ENCODE data around the gene CSE1L.

CSE1L gene

DNA sequence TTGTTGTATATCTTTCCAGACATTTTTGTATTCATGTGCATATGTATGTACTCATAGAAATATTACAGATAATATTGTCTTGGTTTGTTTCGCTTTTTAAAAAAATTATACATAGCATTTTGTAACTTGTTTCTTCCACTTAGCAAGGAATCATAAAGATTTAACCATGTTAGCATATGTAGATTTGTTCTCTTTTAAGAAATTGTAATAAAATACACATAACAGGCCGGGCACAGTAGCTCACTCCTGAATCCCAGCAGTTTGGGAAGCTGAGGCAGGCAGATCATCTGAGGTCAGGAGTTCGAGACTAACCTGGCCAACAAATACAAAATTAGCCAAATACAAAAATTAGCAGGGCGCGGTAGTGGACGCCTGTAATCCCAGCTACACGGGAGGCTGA, 44.4 kb upstream of the CSE1L start (continued):
- no peak for TF ChIP-seq ZNF692 (tag by site-specific recombination; IDR thresholded peaks at IDR 0.05)

DNA sequence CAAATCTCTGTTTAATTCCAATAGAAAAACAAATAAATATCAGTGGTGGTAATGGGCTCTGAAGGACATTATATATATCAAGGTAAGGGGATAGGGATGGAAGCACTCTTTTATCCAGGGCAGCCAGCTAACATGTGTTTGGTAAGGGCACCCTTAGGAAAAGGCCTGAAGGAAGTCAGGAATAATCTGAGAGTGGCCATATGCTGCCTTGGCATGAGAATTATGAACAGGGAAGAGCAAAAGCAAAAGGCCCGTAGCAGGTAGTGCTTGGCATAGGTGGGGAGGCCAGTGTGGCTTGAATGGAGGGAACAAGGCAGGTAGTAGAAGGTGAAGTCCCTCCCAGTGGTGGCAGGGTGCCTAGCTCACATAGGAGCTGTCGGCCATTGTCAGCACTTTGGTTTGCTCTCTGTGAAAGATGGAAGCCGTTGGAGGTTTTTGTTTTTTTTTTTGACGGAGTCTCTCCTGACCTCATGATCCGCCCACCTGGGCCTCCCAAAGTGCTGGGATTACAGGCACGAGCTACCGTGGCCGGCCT, 39.6 kb upstream of the CSE1L start:
- TF ChIP-seq ZNF140 (tag by site-specific recombination; IDR thresholded peaks at IDR 0.05): no peak
- TF ChIP-seq ZSCAN23 (tag by site-specific recombination; IDR thresholded peaks at IDR 0.05): no peak
- no peak for TF ChIP-seq ZNF214 (tag by site-specific recombination; IDR thresholded peaks at IDR 0.05; ENCODE audit: borderline replicate concordance)
- no peak for TF ChIP-seq ZNF510 (tag by site-specific recombination; IDR thresholded peaks at IDR 0.05; ENCODE audit: insufficient replicate concordance)
- Histone ChIP-seq H3K9me3 (ENCODE audit: control insufficient read depth, insufficient read depth, low read depth, low read length) (no peaks in the 10 kb centered on the region), H3K27ac (ENCODE audit: extremely low read depth, low read depth, low read length) (no peak overlapping the region), H3K36me3 (ENCODE audit: control insufficient read depth in 2 of 2, insufficient read depth in 1 of 2, low read length in 2 of 2) (peaks cover 6 to 51% of the 10 kb centered on the region in 2 experiments; a peak in 2 of 3 replicates), H3K4me3 (ENCODE audit: low read depth, low read length) (no peak overlapping the region), H3K4me1 (ENCODE audit: control insufficient read depth, insufficient read depth, low read length) (no peaks in the 10 kb centered on the region)
- CTCF ChIA-PET: interaction anchor here (0.7 kb wide), 1 partner anchor 10 kb away, joined by 3 read pairs; no protein-coding TSS in a partner anchor
- POLR2A ChIA-PET: interaction anchor here (0.7 kb wide), 1 partner anchor 11 kb away, joined by 5 read pairs; no protein-coding TSS in a partner anchor

DNA sequence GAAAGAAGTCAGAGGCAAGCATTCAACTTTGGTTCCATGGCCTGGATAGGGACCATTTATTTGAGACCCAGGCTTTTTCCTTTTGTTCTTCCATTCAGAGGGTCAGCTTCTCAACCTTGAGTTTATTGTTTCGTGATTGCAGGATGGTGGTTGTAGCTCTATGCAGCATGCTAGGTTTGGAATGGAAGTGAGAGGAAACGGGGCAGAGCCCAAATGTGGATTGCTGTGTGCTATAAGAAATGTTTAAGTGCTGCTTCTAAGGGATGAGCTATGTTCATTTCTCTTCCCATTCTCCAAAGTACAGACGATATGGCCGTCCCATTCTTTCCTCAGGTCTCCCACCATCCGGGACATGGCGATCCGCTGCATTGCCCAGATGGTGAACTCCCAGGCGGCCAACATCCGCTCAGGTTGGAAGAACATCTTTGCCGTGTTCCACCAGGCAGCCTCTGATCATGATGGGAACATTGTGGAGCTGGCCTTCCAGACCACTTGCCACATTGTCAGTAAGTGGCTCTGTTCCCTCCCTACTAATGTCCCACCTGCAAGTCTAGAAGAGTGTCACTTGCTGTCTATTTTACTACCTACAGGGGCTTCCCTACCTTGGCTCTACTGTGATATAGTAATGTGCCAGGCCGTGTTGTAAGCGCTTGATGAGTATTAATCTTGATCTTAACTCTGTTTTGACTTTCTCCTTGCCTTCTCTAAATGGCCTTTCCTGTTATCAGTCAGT, 36.0 kb upstream of the CSE1L start:
- Histone ChIP-seq H3K9me3 (ENCODE audit: control insufficient read depth, insufficient read depth, low read depth, low read length) (no peaks in the 10 kb centered on the region), H3K4me3 (ENCODE audit: low read depth, low read length) (no peak overlapping the region), H3K36me3 (ENCODE audit: control insufficient read depth in 2 of 2, insufficient read depth in 1 of 2, low read length in 2 of 2) (peaks cover 7 to 77% of the 10 kb centered on the region in 2 experiments; a peak in 2 of 3 replicates), H3K27ac (ENCODE audit: extremely low read depth, low read depth, low read length) (no peak overlapping the region), H3K4me1 (ENCODE audit: control insufficient read depth, insufficient read depth, low read length) (no peaks in the 10 kb centered on the region)
- POLR2A ChIA-PET: no interaction called here
- TF ChIP-seq ZNF596 (tag by site-specific recombination; IDR thresholded peaks at IDR 0.05) (no peak), ZNF426 (tag by site-specific recombination; IDR thresholded peaks at IDR 0.05) (no peak), GFI1B (tag by site-specific recombination; IDR thresholded peaks at IDR 0.05) (no peak), ZNF175 (tag by site-specific recombination; IDR thresholded peaks at IDR 0.05) (no peak), WT1 (tag by site-specific recombination; IDR thresholded peaks at IDR 0.05) (no peak), ZNF433 (tag by site-specific recombination; IDR thresholded peaks at IDR 0.05; ENCODE audit: low read depth) (no peak)
- CTCF ChIA-PET: no interaction called here

- CTCF ChIA-PET: no interaction called here
- H3K4me3 ChIP-seq (ENCODE audit: low read depth, low read length): no peak overlapping the region
- H3K36me3 ChIP-seq (ENCODE audit: control insufficient read depth in 2 of 2, insufficient read depth in 1 of 2, low read length in 2 of 2): peaks cover 24 to 68% of the 10 kb centered on the region in 2 experiments; a peak in 2 of 3 replicates
- H3K27ac ChIP-seq (ENCODE audit: extremely low read depth, low read depth, low read length): no peak overlapping the region
- H3K4me1 ChIP-seq (ENCODE audit: control insufficient read depth, insufficient read depth, low read length): no peaks in the 10 kb centered on the region; the same call in 1 of the 2 replicates
- POLR2A ChIA-PET: interaction anchor here (0.6 kb wide), 1 partner anchor 35 kb away, joined by 3 read pairs; no protein-coding TSS in a partner anchor
- no peaks in the 10 kb centered on the region for H3K9me3 ChIP-seq (ENCODE audit: control insufficient read depth, insufficient read depth, low read depth, low read length)
- TF ChIP-seq, protein P1, sequence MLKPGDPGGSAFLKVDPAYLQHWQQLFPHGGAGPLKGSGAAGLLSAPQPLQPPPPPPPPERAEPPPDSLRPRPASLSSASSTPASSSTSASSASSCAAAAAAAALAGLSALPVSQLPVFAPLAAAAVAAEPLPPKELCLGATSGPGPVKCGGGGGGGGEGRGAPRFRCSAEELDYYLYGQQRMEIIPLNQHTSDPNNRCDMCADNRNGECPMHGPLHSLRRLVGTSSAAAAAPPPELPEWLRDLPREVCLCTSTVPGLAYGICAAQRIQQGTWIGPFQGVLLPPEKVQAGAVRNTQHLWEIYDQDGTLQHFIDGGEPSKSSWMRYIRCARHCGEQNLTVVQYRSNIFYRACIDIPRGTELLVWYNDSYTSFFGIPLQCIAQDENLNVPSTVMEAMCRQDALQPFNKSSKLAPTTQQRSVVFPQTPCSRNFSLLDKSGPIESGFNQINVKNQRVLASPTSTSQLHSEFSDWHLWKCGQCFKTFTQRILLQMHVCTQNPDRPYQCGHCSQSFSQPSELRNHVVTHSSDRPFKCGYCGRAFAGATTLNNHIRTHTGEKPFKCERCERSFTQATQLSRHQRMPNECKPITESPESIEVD (tag by site-specific recombination; IDR thresholded peaks at IDR 0.05): no peak
- TF ChIP-seq ZNF768 (tag by site-specific recombination; IDR thresholded peaks at IDR 0.05): no peak
- no peak for TF ChIP-seq ZNF701 (tag by site-specific recombination; IDR thresholded peaks at IDR 0.05)
- no peak for TF ChIP-seq ZNF529 (tag by site-specific recombination; IDR thresholded peaks at IDR 0.05; ENCODE audit: insufficient replicate concordance)
- no peak for TF ChIP-seq ZNF571 (tag by site-specific recombination; IDR thresholded peaks at IDR 0.05)
- TF ChIP-seq ZBTB8A (tag by site-specific recombination; IDR thresholded peaks at IDR 0.05): no peak
- TF ChIP-seq EGR2 (tag by site-specific recombination; IDR thresholded peaks at IDR 0.05; ENCODE audit: low read depth): no peak
- TF ChIP-seq ZNF2 (tag by site-specific recombination; IDR thresholded peaks at IDR 0.05): no peak
- TF ChIP-seq, protein P2, sequence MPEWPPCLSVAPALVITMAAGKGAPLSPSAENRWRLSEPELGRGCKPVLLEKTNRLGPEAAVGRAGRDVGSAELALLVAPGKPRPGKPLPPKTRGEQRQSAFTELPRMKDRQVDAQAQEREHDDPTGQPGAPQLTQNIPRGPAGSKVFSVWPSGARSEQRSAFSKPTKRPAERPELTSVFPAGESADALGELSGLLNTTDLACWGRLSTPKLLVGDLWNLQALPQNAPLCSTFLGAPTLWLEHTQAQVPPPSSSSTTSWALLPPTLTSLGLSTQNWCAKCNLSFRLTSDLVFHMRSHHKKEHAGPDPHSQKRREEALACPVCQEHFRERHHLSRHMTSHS (tag by site-specific recombination; IDR thresholded peaks at IDR 0.05): no peak
- no peak for TF ChIP-seq WT1 (tag by site-specific recombination; IDR thresholded peaks at IDR 0.05)
- TF ChIP-seq, protein P3, sequence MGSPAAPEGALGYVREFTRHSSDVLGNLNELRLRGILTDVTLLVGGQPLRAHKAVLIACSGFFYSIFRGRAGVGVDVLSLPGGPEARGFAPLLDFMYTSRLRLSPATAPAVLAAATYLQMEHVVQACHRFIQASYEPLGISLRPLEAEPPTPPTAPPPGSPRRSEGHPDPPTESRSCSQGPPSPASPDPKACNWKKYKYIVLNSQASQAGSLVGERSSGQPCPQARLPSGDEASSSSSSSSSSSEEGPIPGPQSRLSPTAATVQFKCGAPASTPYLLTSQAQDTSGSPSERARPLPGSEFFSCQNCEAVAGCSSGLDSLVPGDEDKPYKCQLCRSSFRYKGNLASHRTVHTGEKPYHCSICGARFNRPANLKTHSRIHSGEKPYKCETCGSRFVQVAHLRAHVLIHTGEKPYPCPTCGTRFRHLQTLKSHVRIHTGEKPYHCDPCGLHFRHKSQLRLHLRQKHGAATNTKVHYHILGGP (tag by site-specific recombination; IDR thresholded peaks at IDR 0.05): no peak
- TF ChIP-seq GLIS1 (tag by site-specific recombination; IDR thresholded peaks at IDR 0.05): no peak
- no peak for TF ChIP-seq ELK4 (IDR thresholded peaks at IDR 0.05; ENCODE audit: borderline replicate concordance, low read depth, low read length)
Observed at GRCh38 chr20:49024220-49024619, 21.9 kb upstream of the CSE1L start.

Measured in HEK293 (cell line).